Left ventricle myocardium inferior (tissue), 1 donor: ENCODE data around the gene SEPHS1. TPM values are rescaled to one million over a fixed set of nuclear protein-coding genes. Genes with fewer than 3 reads are reported as not detected.
"Not testable (repeated sequence)": the region's sequence is repeated elsewhere in the genome, so short reads cannot be mapped to it uniquely, and the experiment has no call there.

Source experiments
- DNase-seq: peaks from one replicate; pipeline ENCODE4 v3.0.0-alpha.2; 2020
- H3K27ac ChIP-seq: fragments of 200-600 bp; replicated peaks from 2 replicates; pipeline ENCODE4 v1.8.0; 2021
- H3K27me3 ChIP-seq: fragments of 200-600 bp; 2 replicates; pipeline ENCODE4 v1.8.0; 2021; ENCODE audit warnings: low read depth
- H3K36me3 ChIP-seq: fragments of 200-600 bp; 2 replicates; pipeline ENCODE4 v1.8.0; 2021
- H3K4me1 ChIP-seq: fragments of 200-600 bp; 2 replicates; pipeline ENCODE4 v1.8.0; 2021
- H3K4me3 ChIP-seq: fragments of 200-600 bp; 2 replicates; pipeline ENCODE4 v1.8.0; 2021; ENCODE audit warnings: mild to moderate bottlenecking, moderate library complexity
- H3K9me3 ChIP-seq: fragments of 200-600 bp; replicated peaks from 2 replicates; pipeline ENCODE4 v1.8.0; 2021
- CTCF ChIP-seq: fragments of 200-600 bp; IDR thresholded peaks from 2 replicates; pipeline ENCODE4 v1.8.0; 2021; ENCODE audit warnings: antibody characterized with exemption, mild to moderate bottlenecking, borderline replicate concordance
- intact Hi-C: fragments of 100-400 bp; cut with micrococcal nuclease; formaldehyde crosslinking; loops from one replicate; pipeline ENCODE4 v1.11.0; 2022
- total RNA-seq: library from RNA; stranded (reverse); fragmentation: NEBNext Ultra II Directional; extraction: Animal tissue kit (Norgen Biotek cat#: 25700); gene quantifications from one replicate; pipeline ENCODE4 v1.2.1, GENCODE V29; 2021
- donor health status: DM: no; HTN: yes; CAD: no; lungs with severe emphysema.

The SEPHS1 gene
- total RNA-seq, 1 donor from 2014 or later, result 26.0 TPM

DNA sequence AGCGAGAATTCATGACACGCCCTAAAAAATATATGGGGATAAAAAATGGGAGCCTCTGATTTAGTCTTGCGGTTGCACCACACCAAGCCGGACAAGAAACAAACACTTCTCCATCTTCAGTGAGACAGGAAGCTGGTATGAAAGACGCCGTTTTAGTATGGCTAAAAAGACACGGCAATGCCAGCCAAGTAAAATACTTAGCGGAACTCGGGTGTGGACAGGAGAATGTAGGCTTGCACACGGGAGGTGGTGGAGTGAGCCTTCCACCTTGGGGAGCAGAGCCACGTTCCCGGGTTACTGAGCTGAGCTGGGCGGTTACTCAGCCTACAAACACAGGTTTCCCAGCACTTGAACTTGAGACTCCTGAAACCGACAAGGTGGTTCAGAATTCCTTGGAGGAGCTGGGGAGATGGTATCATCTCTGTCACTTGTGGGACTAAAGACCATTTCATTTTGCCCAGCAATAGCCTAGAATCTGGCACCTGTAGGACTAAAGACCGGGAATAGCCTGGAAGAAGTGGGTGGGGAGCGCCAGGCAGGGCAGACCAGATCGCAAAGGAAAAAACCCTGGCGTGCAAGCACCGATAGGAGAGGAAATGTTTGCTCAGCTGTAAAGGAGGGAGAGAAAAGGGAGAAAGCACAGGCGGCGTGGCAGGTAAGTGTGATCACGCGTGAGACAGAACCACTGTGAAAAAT is 34.8 kb upstream of the SEPHS1 start:
- Histone ChIP-seq H3K4me1 (peaks cover 10% of the 10 kb centered on the region), H3K36me3 (no peaks in the 10 kb centered on the region), H3K27ac (no peak overlapping the region), H3K27me3 (peaks cover 68% of the 10 kb centered on the region), H3K4me3 (peak overlapping the region; percentile 54), H3K9me3 (no peaks in the 10 kb centered on the region)
- no peak for TF ChIP-seq CTCF
- intact Hi-C loops, result no loop called here
- DNase-seq, result no peak

DNA sequence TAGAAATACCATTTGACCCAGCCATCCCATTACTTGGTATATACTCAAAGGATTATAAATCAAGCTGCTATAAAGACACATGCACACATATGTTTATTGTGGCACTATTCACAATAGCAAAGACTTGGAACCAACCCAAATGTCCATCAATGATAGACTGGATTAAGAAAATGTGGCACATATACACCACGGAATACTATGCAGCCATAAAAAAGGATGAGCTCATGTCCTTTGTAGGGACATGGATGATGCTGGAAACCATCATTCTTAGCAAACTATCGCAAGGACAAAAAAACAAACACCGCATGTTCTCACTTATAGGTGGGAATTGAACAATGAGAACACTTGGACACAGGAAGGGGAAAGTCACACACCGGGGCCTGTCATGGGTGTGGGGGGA is 31.0 kb upstream of the SEPHS1 start:
- H3K27ac ChIP-seq, H3K36me3 ChIP-seq, intact Hi-C loops, H3K9me3 ChIP-seq, DNase-seq, H3K4me1 ChIP-seq, H3K4me3 ChIP-seq: not testable (repeated sequence)
- H3K27me3 ChIP-seq, result peaks cover 53% of the 10 kb centered on the region

DNA sequence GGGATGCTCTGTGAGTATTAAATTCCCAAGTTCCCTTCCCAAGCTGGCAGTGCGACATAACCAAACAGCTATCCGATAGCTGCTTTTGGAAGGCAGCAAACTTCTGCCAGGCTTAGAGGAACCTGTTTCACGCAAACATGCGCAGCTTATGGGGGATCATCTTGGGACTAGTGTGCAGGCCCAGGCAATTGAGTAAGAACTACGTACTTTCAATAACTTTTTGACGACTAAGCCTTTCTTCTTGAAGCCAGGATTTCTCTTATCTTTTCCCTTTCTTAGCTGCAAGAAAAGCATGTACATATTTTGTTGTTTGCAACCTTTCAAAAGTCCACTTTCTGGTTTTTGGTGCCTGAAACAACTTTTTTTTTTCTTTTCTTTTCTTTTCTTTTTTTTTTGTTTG is 28.7 kb upstream of the SEPHS1 start:
- H3K4me3 ChIP-seq, result no peak overlapping the region
- no peaks in the 10 kb centered on the region for H3K9me3 ChIP-seq
- no peaks in the 10 kb centered on the region for H3K36me3 ChIP-seq
- no peak for DNase-seq
- H3K27ac ChIP-seq, result no peak overlapping the region
- no peak for TF ChIP-seq CTCF
- H3K4me1 ChIP-seq, result no peaks in the 10 kb centered on the region
- intact Hi-C loops, result no loop called here
- H3K27me3 ChIP-seq, result peaks cover 31% of the 10 kb centered on the region

- intact Hi-C loops, result no loop called here
- no peak overlapping the region for H3K4me3 ChIP-seq
- peaks cover 26% of the 10 kb centered on the region for H3K27me3 ChIP-seq
- no peak overlapping the region for H3K27ac ChIP-seq
- no peaks in the 10 kb centered on the region for H3K4me1 ChIP-seq
- DNase-seq, result no peak
- no peaks in the 10 kb centered on the region for H3K36me3 ChIP-seq
- no peaks in the 10 kb centered on the region for H3K9me3 ChIP-seq
- TF ChIP-seq CTCF, result no peak
Observed at GRCh38 chr10:13376297-13376696, 28.2 kb upstream of the SEPHS1 start.

GRCh38 chr10:13375791-13376190 is 27.7 kb upstream of the SEPHS1 start:
- no peak for DNase-seq
- H3K4me3 ChIP-seq, result no peak overlapping the region
- no peaks in the 10 kb centered on the region for H3K36me3 ChIP-seq
- peaks cover 21% of the 10 kb centered on the region for H3K27me3 ChIP-seq
- H3K27ac ChIP-seq, result no peak overlapping the region
- no peaks in the 10 kb centered on the region for H3K4me1 ChIP-seq
- intact Hi-C loops, result no loop called here
- H3K9me3 ChIP-seq, result no peaks in the 10 kb centered on the region
- no peak for TF ChIP-seq CTCF

GRCh38 chr10:13373644-13374043 is 25.6 kb upstream of the SEPHS1 start:
- Histone ChIP-seq H3K27me3 (peaks cover 12% of the 10 kb centered on the region), H3K27ac (no peak overlapping the region), H3K9me3 (no peaks in the 10 kb centered on the region), H3K4me1 (no peaks in the 10 kb centered on the region), H3K36me3 (no peaks in the 10 kb centered on the region), H3K4me3 (no peak overlapping the region)
- no peak for DNase-seq
- no peak for TF ChIP-seq CTCF
- intact Hi-C loops, result loop anchor here (5.0 kb wide), 1 partner anchor 69 kb away; no protein-coding TSS in a partner anchor
